GM12872 (cell line): ENCODE results near the gene ZNRF1.

Experiments
- TF ChIP-seq, protein P1 (sequence below): IDR thresholded peaks from 3 replicates; pipeline ENCODE4 v1.5.1; 2011; ENCODE audit warnings: low read depth, mild to moderate bottlenecking, low read length, moderate library complexity; ENCODE audit not compliant: insufficient read depth

Gene ZNRF1

DNA sequence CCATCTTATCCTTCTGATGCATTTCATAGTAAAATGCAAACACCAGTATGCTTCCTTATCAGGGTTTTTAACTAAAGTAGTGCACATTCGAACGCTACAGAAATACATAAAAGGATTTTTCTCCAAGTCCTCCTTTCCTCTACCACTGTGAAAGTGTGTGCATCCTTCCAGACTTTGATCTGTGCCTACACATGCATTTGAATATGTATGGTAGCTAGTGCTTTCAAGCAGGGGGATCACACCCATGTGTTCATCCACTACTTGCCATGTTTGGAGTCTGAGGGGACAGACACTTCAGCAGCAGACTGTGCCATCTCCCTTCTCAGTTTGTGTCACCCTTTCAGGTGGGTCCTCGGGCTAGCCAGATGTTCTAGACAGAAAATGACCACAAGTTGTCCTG, 102.8 kb downstream of the ZNRF1 start:
- TF ChIP-seq, protein P1, sequence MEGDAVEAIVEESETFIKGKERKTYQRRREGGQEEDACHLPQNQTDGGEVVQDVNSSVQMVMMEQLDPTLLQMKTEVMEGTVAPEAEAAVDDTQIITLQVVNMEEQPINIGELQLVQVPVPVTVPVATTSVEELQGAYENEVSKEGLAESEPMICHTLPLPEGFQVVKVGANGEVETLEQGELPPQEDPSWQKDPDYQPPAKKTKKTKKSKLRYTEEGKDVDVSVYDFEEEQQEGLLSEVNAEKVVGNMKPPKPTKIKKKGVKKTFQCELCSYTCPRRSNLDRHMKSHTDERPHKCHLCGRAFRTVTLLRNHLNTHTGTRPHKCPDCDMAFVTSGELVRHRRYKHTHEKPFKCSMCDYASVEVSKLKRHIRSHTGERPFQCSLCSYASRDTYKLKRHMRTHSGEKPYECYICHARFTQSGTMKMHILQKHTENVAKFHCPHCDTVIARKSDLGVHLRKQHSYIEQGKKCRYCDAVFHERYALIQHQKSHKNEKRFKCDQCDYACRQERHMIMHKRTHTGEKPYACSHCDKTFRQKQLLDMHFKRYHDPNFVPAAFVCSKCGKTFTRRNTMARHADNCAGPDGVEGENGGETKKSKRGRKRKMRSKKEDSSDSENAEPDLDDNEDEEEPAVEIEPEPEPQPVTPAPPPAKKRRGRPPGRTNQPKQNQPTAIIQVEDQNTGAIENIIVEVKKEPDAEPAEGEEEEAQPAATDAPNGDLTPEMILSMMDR = no peak

DNA sequence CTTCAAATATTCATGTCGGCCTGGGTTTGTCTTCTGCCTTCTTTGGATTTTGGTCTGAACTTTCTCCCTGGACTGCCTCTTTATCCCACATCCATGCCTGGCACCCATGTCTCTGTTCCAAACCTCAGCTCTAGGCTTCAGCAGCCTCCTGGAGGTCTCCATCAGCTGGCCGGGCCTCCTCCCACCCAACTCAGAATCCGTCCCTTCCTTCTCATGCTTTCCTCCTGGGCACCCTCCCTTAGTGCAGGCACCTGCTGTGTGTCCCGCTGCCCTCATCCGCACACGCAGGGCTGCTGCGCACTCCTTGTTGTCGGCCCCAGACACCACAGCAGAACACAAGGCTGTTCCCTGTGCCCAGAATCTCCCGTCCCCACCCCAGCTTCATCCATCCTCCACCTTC, 103.8 kb downstream of the ZNRF1 start:
- TF ChIP-seq, protein P1 = no peak

DNA sequence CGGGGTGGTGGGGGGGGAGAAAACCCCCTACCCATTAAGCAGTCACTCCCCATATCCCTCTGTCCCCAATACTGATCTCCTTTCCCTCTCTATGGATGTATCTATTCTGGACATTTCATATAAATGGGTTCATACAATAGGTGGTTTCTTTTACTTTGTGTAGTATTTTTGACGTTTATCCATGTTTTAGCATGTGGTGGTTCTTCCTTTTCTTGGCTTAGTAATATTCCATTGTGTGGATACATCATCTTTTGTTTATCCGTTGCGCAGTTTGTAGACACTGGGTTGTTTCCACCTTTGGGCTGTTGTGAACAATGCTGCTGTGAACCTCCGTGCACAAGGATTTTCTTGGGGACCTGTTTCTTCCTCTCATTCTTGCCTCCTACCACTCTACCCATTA, 105.2 kb downstream of the ZNRF1 start:
- TF ChIP-seq, protein P1 = no peak

DNA sequence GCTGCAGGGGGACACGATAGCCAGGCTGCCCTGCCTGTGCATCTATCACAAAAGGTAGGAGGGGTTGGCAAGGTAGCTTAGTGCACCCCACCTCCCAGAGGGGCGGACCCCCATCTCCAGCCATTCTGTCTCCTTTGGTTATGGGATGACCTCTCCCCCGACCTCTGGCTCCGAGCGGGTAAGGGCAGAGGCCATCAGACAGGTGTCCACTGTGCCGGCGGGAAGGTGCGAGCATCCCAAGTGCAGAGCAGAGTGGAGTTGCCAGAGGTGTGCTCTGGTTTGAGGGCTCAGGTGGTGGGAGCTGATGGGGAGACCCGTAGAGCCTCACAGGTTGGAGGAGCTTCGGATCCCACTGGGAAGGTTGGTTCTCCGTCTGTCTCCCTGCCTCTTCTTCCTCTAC, 106.0 kb downstream of the ZNRF1 start:
- TF ChIP-seq, protein P1 = no peak

DNA sequence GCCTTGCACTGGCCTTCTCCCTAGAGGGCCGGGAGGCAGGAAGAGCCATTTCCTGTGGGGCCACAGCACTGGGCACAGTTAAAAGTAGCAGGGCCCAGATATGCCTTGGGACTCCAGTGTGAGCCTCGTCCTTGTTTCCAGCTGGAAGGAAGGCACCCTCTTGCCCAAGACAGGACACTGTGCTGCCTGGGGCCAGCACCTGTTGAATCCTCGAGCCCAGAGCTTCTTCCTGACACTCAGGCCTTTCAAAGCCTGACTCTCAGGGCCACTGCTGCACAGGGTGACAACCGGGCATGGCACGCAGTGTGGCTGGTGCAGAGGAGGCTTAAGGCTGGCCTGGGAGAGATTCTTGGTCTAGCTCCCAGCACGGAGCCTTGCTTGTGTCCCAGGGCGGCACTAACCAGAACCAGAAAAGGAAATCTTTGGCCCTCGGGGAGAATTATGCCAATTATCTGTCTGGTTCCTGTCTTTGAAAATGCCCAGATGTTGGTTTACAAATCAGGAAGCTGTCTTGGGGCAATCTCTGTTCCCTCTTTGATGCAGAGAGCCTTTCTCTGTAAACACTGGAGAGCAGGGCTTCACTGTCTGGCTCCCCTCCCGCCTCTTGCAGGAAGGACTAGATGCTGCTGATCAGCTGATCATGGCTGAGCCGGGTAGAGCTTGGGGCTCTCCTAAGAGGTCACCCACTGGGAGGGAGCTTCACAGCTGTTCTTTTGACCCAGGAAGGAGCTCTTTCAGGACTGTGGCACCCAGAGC, 106.7 kb downstream of the ZNRF1 start:
- TF ChIP-seq, protein P1 = no peak

DNA sequence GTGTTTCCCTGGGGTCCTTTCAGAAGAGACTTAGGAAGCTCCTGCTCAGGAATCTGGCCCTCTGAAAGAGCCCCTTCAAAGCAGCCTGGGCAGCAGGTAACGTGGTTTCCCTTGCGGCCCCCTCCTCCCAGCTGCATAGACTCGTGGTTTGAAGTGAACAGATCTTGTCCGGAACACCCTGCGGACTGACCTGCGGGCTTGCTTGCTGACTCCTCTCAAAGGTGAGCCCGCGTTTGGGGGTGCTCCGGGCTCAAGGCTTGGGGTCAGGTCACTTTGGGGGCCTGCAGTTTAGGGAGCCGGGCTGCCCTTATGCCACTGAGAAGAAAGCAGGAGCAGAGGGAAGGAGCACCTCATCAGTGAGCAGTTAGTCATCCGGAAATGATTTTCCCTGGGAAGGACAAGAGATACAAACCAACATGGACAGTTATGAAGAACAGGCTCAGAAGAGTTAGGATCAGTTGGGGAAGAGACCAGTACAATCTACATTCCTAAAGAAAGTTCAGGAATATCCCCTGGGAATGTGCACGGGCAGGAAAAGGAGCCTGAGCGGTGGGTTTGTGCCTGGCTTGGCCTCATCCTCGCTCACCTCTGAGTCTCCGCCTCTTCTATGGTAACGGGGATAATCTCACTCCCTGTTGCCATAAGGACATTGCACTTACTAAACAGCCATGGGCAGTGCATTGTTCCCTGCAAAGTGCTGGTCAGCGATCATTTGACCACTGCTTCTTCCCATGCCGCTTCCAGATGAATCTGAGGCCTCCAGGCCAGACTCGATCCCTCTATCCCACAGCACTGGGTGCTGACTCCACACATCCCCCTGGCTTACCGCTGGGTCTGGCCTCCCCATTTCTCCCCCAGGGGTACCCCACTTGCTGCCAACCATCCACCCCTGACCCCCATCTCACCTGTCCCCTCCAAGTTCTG, 107.8 kb downstream of the ZNRF1 start:
- TF ChIP-seq, protein P1 = no peak

DNA sequence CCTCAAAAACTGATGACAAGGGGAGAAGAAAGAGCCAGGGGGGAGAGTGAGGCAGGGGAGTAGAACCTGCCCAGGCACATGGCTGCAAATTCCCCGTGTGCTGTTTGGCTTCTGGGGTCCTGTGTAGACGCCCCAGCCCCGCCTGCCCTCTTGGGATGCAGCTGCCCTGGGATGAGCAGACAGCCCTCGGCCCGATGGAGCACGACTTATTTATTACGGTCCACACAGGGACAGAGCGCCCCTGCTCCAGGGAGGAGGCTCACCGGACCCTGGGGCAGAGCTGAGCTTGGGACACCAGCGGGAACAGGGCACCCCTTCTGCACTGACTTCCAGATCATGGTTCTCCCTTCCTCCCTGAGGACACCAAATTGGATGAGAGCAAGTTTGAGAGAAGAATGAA, 108.7 kb downstream of the ZNRF1 start:
- TF ChIP-seq, protein P1 = no peak
